Uterus (tissue), 4 donors: ENCODE measurements around the gene GBP7. TPM values are rescaled to one million over a fixed set of nuclear protein-coding genes. Genes with fewer than 3 reads are reported as not detected.

Experiments used
- DNase-seq, 2 donors: peaks; one replicate each; pipeline ENCODE4 v3.0.0-alpha.2; 2019 to 2020
- H3K27ac ChIP-seq, 2 donors: fragments of 200-600 bp; sonication (generic); 1 replicate in 1 of 2; 2 replicates in 1 of 2; pipeline ENCODE4 v1.5.1; 2016 to 2018
- H3K27me3 ChIP-seq, 2 donors: fragments of 200-600 bp; sonication (generic); one replicate each; pipeline ENCODE4 v1.5.1; 2018 to 2019; ENCODE audit warnings: control low read depth in 1 of 2
- H3K36me3 ChIP-seq, 2 donors: fragments of 200-600 bp; sonication (generic); one replicate each; pipeline ENCODE4 v1.5.1; 2019; ENCODE audit warnings: control low read depth in 1 of 2
- H3K4me1 ChIP-seq, 2 donors: fragments of 200-600 bp; sonication (generic); one replicate each; pipeline ENCODE4 v1.5.1; 2018 to 2019; ENCODE audit warnings: control low read depth in 1 of 2
- H3K4me3 ChIP-seq, 2 donors: fragments of 200-600 bp; sonication (generic); 1 replicate in 1 of 2; 2 replicates in 1 of 2; pipeline ENCODE4 v1.5.1; 2018 to 2019; ENCODE audit warnings: mild to moderate bottlenecking in 1 of 2
- H3K9me3 ChIP-seq, 2 donors: fragments of 200-600 bp; sonication (generic); one replicate each; pipeline ENCODE4 v1.5.1; 2019; ENCODE audit warnings: control low read depth in 1 of 2
- CTCF ChIP-seq, 4 experiments: fragments of 200-600 bp in 2 of 4; fragments of 450-650 bp in 2 of 4; sonication (generic) in 2 of 4; IDR thresholded peaks; one replicate each; pipeline ENCODE4 v1.5.1; 2016 to 2019; ENCODE audit warnings: antibody characterized with exemption in 4 of 4, mild to moderate bottlenecking in 2 of 4, moderate library complexity in 1 of 4
- POLR2A ChIP-seq, 2 donors: fragments of 450-650 bp; IDR thresholded peaks; one replicate each; pipeline ENCODE4 v1.6.1; 2016; ENCODE audit warnings: antibody characterized with exemption in 2 of 2, mild to moderate bottlenecking in 1 of 2, moderate library complexity in 1 of 2
- intact Hi-C: fragments of 100-400 bp; cut with DNase I; formaldehyde crosslinking; loops from one replicate; pipeline ENCODE4 v1.15.1; 2023; ENCODE audit warnings: low total_unique reads
- total RNA-seq, 4 donors: library from RNA; depleted of rRNA in 3 of 4; stranded (reverse); fragments of >200 nt in 3 of 4; gene quantifications; one replicate each; pipeline versions ENCODE4 v1.1.0 to v1.2.4, GENCODE V29; 2014 to 2023
- donor health status: DM: yes; HTN: yes; CAD: no.

The GBP7 gene
- total RNA-seq, 4 donors from 2014 or later, result not detected

DNA sequence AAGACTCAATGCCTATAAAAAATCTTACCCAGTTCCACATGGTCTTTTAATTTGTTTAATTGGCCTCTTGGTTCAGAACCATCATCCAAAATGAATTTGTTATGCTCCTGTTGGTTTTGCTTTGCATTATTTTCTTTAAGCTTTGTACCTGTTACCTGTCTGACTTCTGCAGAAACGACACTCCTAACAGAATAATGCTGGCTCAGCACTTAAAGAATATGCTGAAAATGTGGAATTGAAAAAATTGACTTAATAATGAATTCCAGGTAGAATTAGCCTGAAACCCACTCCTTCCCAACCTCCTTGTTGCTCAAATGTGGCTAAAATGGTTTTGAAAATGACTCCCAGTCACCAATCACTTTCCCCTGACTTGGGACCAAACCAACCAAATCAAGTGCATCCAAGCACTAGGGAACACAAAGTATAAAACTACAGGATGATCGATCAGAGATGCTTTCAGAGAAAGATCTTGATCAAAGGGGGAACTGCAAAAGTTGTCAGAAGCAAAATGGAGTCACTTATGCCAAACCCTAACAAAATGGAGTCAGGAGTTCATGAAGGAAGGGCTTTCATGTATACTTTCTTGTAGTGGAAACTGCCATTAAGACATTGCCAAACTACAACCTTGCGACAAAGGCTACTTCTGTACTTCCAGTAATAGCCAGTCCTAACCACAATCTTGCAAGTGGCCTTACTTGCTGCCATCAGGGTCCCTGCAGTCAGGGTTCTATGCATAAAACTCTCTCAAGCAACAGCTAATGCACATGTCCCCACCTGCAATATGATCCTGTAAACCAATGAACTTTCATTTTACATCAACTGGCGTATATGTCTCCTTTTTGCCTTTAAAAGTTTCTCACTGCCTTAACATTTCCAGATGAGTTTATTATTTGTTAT lies 5.4 kb downstream of the GBP7 start:
- Histone ChIP-seq H3K36me3 (no peaks in the 10 kb centered on the region), H3K27me3 (no peaks in the 10 kb centered on the region), H3K4me3 (no peak overlapping the region), H3K4me1 (no peaks in the 10 kb centered on the region), H3K9me3 (no peaks in the 10 kb centered on the region), H3K27ac (no peak overlapping the region)
- intact Hi-C loops, result no loop called here
- DNase-seq, result no peak
- TF ChIP-seq POLR2A (IDR thresholded peaks at IDR 0.05), result no peak
- TF ChIP-seq CTCF (IDR thresholded peaks at IDR 0.05), result no peak

GRCh38 chr1:89169166-89169565 lies 6.6 kb downstream of the GBP7 start:
- no peaks in the 10 kb centered on the region for H3K4me1 ChIP-seq
- H3K27ac ChIP-seq, result no peak overlapping the region
- H3K4me3 ChIP-seq, result no peak overlapping the region
- no peaks in the 10 kb centered on the region for H3K27me3 ChIP-seq
- intact Hi-C loops, result no loop called here
- DNase-seq, result no peak
- no peak for TF ChIP-seq CTCF (IDR thresholded peaks at IDR 0.05)
- no peak for TF ChIP-seq POLR2A (IDR thresholded peaks at IDR 0.05)
- no peaks in the 10 kb centered on the region for H3K9me3 ChIP-seq
- no peaks in the 10 kb centered on the region for H3K36me3 ChIP-seq

GRCh38 chr1:89167590-89168230 lies 8.1 kb downstream of the GBP7 start:
- H3K9me3 ChIP-seq, result no peaks in the 10 kb centered on the region
- intact Hi-C loops, result no loop called here
- no peak for TF ChIP-seq CTCF (IDR thresholded peaks at IDR 0.05)
- no peak for TF ChIP-seq POLR2A (IDR thresholded peaks at IDR 0.05)

GRCh38 chr1:89166705-89167104 lies 9.1 kb downstream of the GBP7 start:
- Histone ChIP-seq H3K4me3 (no peak overlapping the region), H3K4me1 (no peaks in the 10 kb centered on the region), H3K27ac (no peak overlapping the region), H3K36me3 (no peaks in the 10 kb centered on the region), H3K27me3 (no peaks in the 10 kb centered on the region), H3K9me3 (no peaks in the 10 kb centered on the region)
- intact Hi-C loops, result no loop called here
- TF ChIP-seq POLR2A (IDR thresholded peaks at IDR 0.05) (no peak), CTCF (IDR thresholded peaks at IDR 0.05) (no peak)
- DNase-seq, result no peak

More at GRCh38 chr1:89167590-89168230, 8.1 kb downstream of the GBP7 start:
- no peaks in the 10 kb centered on the region for H3K4me1 ChIP-seq
- no peaks in the 10 kb centered on the region for H3K27me3 ChIP-seq
- H3K27ac ChIP-seq, result no peak overlapping the region
- no peak overlapping the region for H3K4me3 ChIP-seq
- H3K36me3 ChIP-seq, result no peaks in the 10 kb centered on the region
- DNase-seq, result no peak

GRCh38 chr1:89165811-89166210 lies 10.0 kb downstream of the GBP7 start:
- intact Hi-C loops, result no loop called here
- Histone ChIP-seq H3K27me3 (no peaks in the 10 kb centered on the region), H3K4me1 (no peaks in the 10 kb centered on the region), H3K4me3 (no peak overlapping the region), H3K36me3 (no peaks in the 10 kb centered on the region), H3K9me3 (no peaks in the 10 kb centered on the region), H3K27ac (no peak overlapping the region)
- DNase-seq, result no peak
- TF ChIP-seq POLR2A (IDR thresholded peaks at IDR 0.05) (no peak), CTCF (IDR thresholded peaks at IDR 0.05) (no peak)
